Measurements from ENCODE around the gene UPK3BL2.
"Not testable (repeated sequence)": the region's sequence is repeated elsewhere in the genome, so short reads cannot be mapped to it uniquely, and the experiment has no call there.

UPK3BL2 gene

DNA sequence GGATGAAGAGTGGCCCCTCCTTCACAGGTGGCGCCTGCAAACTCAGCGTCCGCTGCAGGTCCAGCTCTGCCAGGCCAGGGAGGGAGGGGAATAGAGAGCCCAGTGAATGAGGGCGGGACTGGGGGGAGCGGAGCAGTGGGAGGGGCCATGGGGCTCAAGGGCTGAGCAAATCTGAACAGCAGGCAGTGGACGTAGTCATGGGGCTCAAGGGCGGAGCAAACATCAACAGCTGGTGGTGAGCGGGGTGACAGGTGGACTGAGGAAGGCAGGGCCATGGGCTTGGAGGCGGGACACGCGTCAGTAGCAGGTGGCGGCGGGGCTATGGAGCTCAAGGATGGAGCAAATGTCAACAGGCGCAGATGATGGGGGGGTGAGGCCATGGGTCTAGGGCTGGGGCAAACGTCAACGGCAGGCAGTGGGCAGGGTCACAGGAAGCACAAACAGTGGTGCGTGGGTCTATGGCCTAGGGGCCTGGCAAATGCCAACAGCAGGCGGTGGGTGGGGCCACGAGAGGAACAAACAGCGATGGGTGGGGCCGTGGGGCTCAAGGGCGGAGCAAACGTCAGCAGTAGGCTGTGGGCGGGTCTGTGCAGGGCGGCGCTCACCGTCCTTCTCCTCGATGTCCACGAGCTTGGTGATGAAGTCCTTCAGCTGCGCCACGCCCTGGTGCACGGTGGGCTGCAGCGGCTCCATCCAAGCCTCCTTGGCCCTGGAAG, 50.1 kb downstream of the UPK3BL2 start:
- not testable (repeated sequence) for DNase-seq

- peak; percentile 89 for DNase-seq
Observed at GRCh38 chr7:102490529-102491075, 52.9 kb downstream of the UPK3BL2 start.
